Smooth muscle cell (in vitro differentiated cells): ENCODE data around the gene USP7. TPM values are rescaled to one million over a fixed set of nuclear protein-coding genes. Genes with fewer than 3 reads are reported as not detected.

Experiments used
- DNase-seq: peaks from one replicate; lab custom pipeline; 2025; ENCODE audit not compliant: unreplicated experiment; lab: John Stamatoyannopoulos, UW
- H2AFZ ChIP-seq: fragments of 200-600 bp; sonication (generic); 2 replicates; pipeline ENCODE4 v1.6.0; 2016; ENCODE audit warnings: antibody characterized with exemption, low read depth, mild to moderate bottlenecking
- H3F3A ChIP-seq: fragments of 200-600 bp; sonication (generic); 2 replicates; pipeline ENCODE4 v1.6.0; 2017; ENCODE audit warnings: antibody characterized with exemption, low read depth
- H3K27ac ChIP-seq: fragments of 200-600 bp; sonication (generic); 2 replicates; pipeline ENCODE4 v1.5.1; 2016; ENCODE audit warnings: low read depth, mild to moderate bottlenecking
- H3K27me3 ChIP-seq: fragments of 200-600 bp; sonication (generic); 2 replicates; pipeline ENCODE4 v1.6.1; 2016; ENCODE audit warnings: low read depth, mild to moderate bottlenecking
- H3K36me3 ChIP-seq: fragments of 200-600 bp; sonication (generic); 2 replicates; pipeline ENCODE4 v1.5.1; 2016; ENCODE audit warnings: low read depth
- H3K4me1 ChIP-seq: fragments of 200-600 bp; sonication (generic); 2 replicates; pipeline ENCODE4 v1.5.1; 2016; ENCODE audit warnings: low read depth
- H3K4me2 ChIP-seq: fragments of 200-600 bp; sonication (generic); 2 replicates; pipeline ENCODE4 v1.6.0; 2016; ENCODE audit warnings: mild to moderate bottlenecking
- H3K4me3 ChIP-seq: fragments of 200-600 bp; sonication (generic); 2 replicates; pipeline ENCODE4 v1.5.1; 2016; ENCODE audit warnings: mild to moderate bottlenecking
- H3K79me2 ChIP-seq: fragments of 200-600 bp; sonication (generic); 2 replicates; pipeline ENCODE4 v1.6.0; 2016; ENCODE audit warnings: low read depth, mild to moderate bottlenecking
- H3K9ac ChIP-seq: fragments of 200-600 bp; sonication (generic); 2 replicates; pipeline ENCODE4 v1.6.0; 2016; ENCODE audit warnings: low read depth
- H3K9me3 ChIP-seq: fragments of 200-600 bp; sonication (generic); replicated peaks from 2 replicates; pipeline ENCODE4 v1.5.1; 2016; ENCODE audit warnings: low read depth
- H4K20me1 ChIP-seq: fragments of 200-600 bp; sonication (generic); 2 replicates; pipeline ENCODE4 v1.6.0; 2016; ENCODE audit warnings: low read depth
- CTCF ChIP-seq: fragments of 200-600 bp; sonication (generic); IDR thresholded peaks from 2 replicates; pipeline ENCODE4 v1.5.1; 2017; ENCODE audit warnings: borderline replicate concordance, mild to moderate bottlenecking, antibody characterized with exemption; ENCODE audit not compliant: insufficient read depth, poor library complexity, severe bottlenecking
- WGBS: methylation state at CpG from one replicate; pipeline ENCODE4 v1.1.7; 2016; ENCODE audit warnings: low lambda C conversion rate; 5-methylcytosine and 5-hydroxymethylcytosine counted together
- polyA plus RNA-seq: library from polyadenylated mRNA; unstranded; fragments of >200 nt; fragmentation: Nextera tagmentation; extraction: Ambion mirVana; gene quantifications from 2 replicates; pipeline ENCODE4 v1.2.1, GENCODE V29; 2016
- total RNA-seq: library from RNA; depleted of rRNA; stranded (reverse); fragments of >200 nt; gene quantifications from 2 replicates; pipeline ENCODE4 v1.2.3, GENCODE V29; 2014

The USP7 gene
- total and polyA plus RNA-seq, 2 experiments from 2014 or later: 50.7 to 52.1 TPM

GRCh38 chr16:8967132-8967821 lies 3.6 kb upstream of the USP7 start:
- Histone ChIP-seq H3K4me2 (no peak overlapping the region), H3K36me3 (no peaks in the 10 kb centered on the region), H3K4me3 (no peak overlapping the region), H3F3A (no peaks in the 10 kb centered on the region), H4K20me1 (peaks cover 7% of the 10 kb centered on the region), H3K9ac (no peak overlapping the region), H3K27ac (no peak overlapping the region), H3K27me3 (no peaks in the 10 kb centered on the region), H3K9me3 (no peaks in the 10 kb centered on the region), H2AFZ (no peak overlapping the region), H3K4me1 (peaks cover 5% of the 10 kb centered on the region), H3K79me2 (peaks cover 8% of the 10 kb centered on the region)
- whole genome bisulfite sequencing: 44% methylated on average over 8 of the region's 8 CpGs
- DNase-seq: no peak
- TF ChIP-seq CTCF: no peak

DNA sequence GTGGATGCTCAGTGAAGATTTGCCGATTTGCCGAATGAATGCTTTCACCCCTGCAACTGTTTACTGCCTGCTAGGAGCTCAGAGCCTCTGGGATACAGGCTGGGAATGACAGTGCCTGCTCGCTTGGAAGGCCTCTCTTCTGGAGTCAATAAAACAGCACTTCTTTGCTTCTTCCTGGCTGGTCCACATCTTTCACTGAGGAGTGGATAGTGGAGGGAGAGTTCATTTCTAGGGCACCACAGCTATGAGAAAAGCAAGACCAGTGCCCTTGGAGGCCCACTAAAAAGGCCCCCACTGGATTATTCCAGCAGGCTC lies 3.1 kb upstream of the USP7 start:
- no peak overlapping the region for H3K4me3 ChIP-seq
- H3K79me2 ChIP-seq: peaks cover 13% of the 10 kb centered on the region
- H3K4me2 ChIP-seq: no peak overlapping the region
- H3F3A ChIP-seq: no peaks in the 10 kb centered on the region
- peaks cover 12% of the 10 kb centered on the region for H4K20me1 ChIP-seq
- no peaks in the 10 kb centered on the region for H3K9me3 ChIP-seq
- no peak for DNase-seq
- H3K36me3 ChIP-seq: no peaks in the 10 kb centered on the region
- no peak for TF ChIP-seq CTCF
- H3K9ac ChIP-seq: no peak overlapping the region
- no peaks in the 10 kb centered on the region for H3K27me3 ChIP-seq
- H3K4me1 ChIP-seq: peaks cover 10% of the 10 kb centered on the region
- no peak overlapping the region for H2AFZ ChIP-seq
- H3K27ac ChIP-seq: no peak overlapping the region
- WGBS: 57% methylated on average over 3 of the region's 3 CpGs

- Histone ChIP-seq H3K27ac (peak overlapping the region; percentile 47), H3K4me1 (peaks cover 32% of the 10 kb centered on the region), H3F3A (peaks cover 3% of the 10 kb centered on the region), H3K9me3 (no peaks in the 10 kb centered on the region), H3K4me3 (peak overlapping the region; percentile 75), H3K36me3 (no peaks in the 10 kb centered on the region), H2AFZ (peak overlapping the region; percentile 97), H3K27me3 (no peaks in the 10 kb centered on the region), H3K9ac (peak overlapping the region; percentile 79), H4K20me1 (peaks cover 35% of the 10 kb centered on the region), H3K79me2 (peaks cover 36% of the 10 kb centered on the region), H3K4me2 (peak overlapping the region; percentile 96)
- 86% methylated on average over 6 of the region's 6 CpGs for WGBS
- DNase-seq: no peak
- TF ChIP-seq CTCF: no peak
Observed at GRCh38 chr16:8964462-8964861, 756 bp upstream of the USP7 start.
